CD4-positive, alpha-beta T cell (primary cell): Measurements from ENCODE around the gene FERMT2. TPM values are rescaled to one million over a fixed set of nuclear protein-coding genes. Genes with fewer than 3 reads are reported as not detected.

Experiments used
- ATAC-seq: fragments of 200-7000 bp; cut with Tn5 transposase; one replicate; pipeline ENCODE4 v1.10.0; 2022; ENCODE audit warnings: mild to moderate bottlenecking; ENCODE audit not compliant: poor library complexity
- CTCF ChIA-PET: fragments of 350-600 bp; sonication (Branson Sonifier 250); formaldehyde crosslinking; loops from one replicate; lab custom pipeline; 2021; ENCODE audit warnings: antibody characterized with exemption, inconsistent platforms; lab: Charles Lee
- POLR2A ChIA-PET: fragments of 350-600 bp; sonication (Branson Sonifier 250); formaldehyde crosslinking; loops from one replicate; lab custom pipeline; 2021; ENCODE audit warnings: antibody characterized with exemption, inconsistent platforms; lab: Charles Lee
- DNase-seq, 14 experiments: peaks; one replicate each; pipeline ENCODE4 v3.0.0-alpha.2; 2013 to 2020; ENCODE audit warnings: mixed read lengths in 2 of 14
- H3K27ac ChIP-seq, 2 donors: one replicate each; pipeline versions ENCODE4 v1.5.1 to v1.7.0; 2013; ENCODE audit warnings: low read length in 2 of 2, low read depth in 1 of 2, mild to moderate bottlenecking in 1 of 2
- H3K27me3 ChIP-seq, 2 experiments: 1 replicate in 1 of 2; 2 replicates in 1 of 2; pipeline versions ENCODE4 v1.6.1 to v1.7.0; 2013; ENCODE audit warnings: low read length in 2 of 2, control low read depth in 1 of 2, mild to moderate bottlenecking in 1 of 2, moderate library complexity in 1 of 2; ENCODE audit not compliant: insufficient read depth in 2 of 2, control insufficient read depth in 1 of 2
- H3K36me3 ChIP-seq: one replicate; pipeline ENCODE4 v1.6.1; 2013; ENCODE audit warnings: low read length, control low read depth; ENCODE audit not compliant: insufficient read depth
- H3K4me1 ChIP-seq: one replicate; pipeline ENCODE4 v1.6.1; 2013; ENCODE audit warnings: low read length, control low read depth; ENCODE audit not compliant: insufficient read depth
- H3K4me3 ChIP-seq: one replicate; pipeline ENCODE4 v1.5.1; 2013; ENCODE audit warnings: mild to moderate bottlenecking, low read length, moderate library complexity
- H3K9me3 ChIP-seq, 2 experiments: 1 replicate in 1 of 2; 2 replicates in 1 of 2; pipeline versions ENCODE4 v1.6.1 to v1.7.0; 2013; ENCODE audit warnings: low read length in 2 of 2, mild to moderate bottlenecking in 2 of 2, control low read depth in 1 of 2, moderate library complexity in 1 of 2; ENCODE audit not compliant: control insufficient read depth in 1 of 2, insufficient read depth in 1 of 2
- H3K27ac Mint-ChIP-seq: one replicate; pipeline ENCODE4 v1.8.0; 2020; ENCODE audit warnings: mixed read lengths
- H3K27me3 Mint-ChIP-seq: one replicate; pipeline ENCODE4 v1.8.0; 2021; ENCODE audit warnings: mixed read lengths
- H3K36me3 Mint-ChIP-seq: one replicate; pipeline ENCODE4 v1.8.0; 2021; ENCODE audit warnings: low read depth, mixed read lengths
- H3K4me1 Mint-ChIP-seq: one replicate; pipeline ENCODE4 v1.8.0; 2021; ENCODE audit warnings: low read depth, mixed read lengths
- H3K4me3 Mint-ChIP-seq: one replicate; pipeline ENCODE4 v1.8.0; 2020; ENCODE audit warnings: mild to moderate bottlenecking, mixed read lengths
- H3K9me3 Mint-ChIP-seq: one replicate; pipeline ENCODE4 v1.8.0; 2020; ENCODE audit warnings: mixed read lengths
- intact Hi-C, 2 experiments: fragments of 100-400 bp; cut with DNase I in 1 of 2; cut with micrococcal nuclease in 1 of 2; formaldehyde crosslinking; loops; one replicate each; pipeline versions ENCODE4 v1.15.1 to v1.9.0; 2023 to 2025; cut with DNase I, micrococcal nuclease
- total RNA-seq, 174 experiments: library from RNA in 2 of 174; stranded (reverse) in 2 of 174; gene quantifications; one replicate each; pipeline ENCODE4 v1.2.3 and lab custom pipeline; 2021 to 2026
- TF ChIP-seq, protein P1 (sequence below): fragments of 200-600 bp; IDR thresholded peaks from one replicate; pipeline ENCODE4 v1.8.0; 2022; ENCODE audit warnings: antibody characterized with exemption, mild to moderate bottlenecking

FERMT2 gene
- total RNA-seq, 2 experiments from 2014 or later = 0.44 to 0.61 TPM

- DNase-seq (no peak), ATAC-seq (no peak)
- Mint-ChIP-seq H3K4me1 (no peaks in the 10 kb centered on the region), H3K36me3 (no peaks in the 10 kb centered on the region), H3K4me3 (no peak overlapping the region), H3K27ac (no peak overlapping the region), H3K9me3 (no peaks in the 10 kb centered on the region), H3K27me3 (no peaks in the 10 kb centered on the region)
- ChIA-PET POLR2A (interaction anchor here (0.6 kb wide), 1 partner anchor 263 kb away, joined by 4 read pairs; no protein-coding TSS in a partner anchor), CTCF (interaction anchor here (0.6 kb wide), 1 partner anchor 60 kb away, joined by 3 read pairs; no protein-coding TSS in a partner anchor)
- no peak overlapping the region for H3K27ac ChIP-seq
- H3K9me3 ChIP-seq = no peaks in the 10 kb centered on the region
- H3K36me3 ChIP-seq = no peaks in the 10 kb centered on the region
- TF ChIP-seq, protein P1, sequence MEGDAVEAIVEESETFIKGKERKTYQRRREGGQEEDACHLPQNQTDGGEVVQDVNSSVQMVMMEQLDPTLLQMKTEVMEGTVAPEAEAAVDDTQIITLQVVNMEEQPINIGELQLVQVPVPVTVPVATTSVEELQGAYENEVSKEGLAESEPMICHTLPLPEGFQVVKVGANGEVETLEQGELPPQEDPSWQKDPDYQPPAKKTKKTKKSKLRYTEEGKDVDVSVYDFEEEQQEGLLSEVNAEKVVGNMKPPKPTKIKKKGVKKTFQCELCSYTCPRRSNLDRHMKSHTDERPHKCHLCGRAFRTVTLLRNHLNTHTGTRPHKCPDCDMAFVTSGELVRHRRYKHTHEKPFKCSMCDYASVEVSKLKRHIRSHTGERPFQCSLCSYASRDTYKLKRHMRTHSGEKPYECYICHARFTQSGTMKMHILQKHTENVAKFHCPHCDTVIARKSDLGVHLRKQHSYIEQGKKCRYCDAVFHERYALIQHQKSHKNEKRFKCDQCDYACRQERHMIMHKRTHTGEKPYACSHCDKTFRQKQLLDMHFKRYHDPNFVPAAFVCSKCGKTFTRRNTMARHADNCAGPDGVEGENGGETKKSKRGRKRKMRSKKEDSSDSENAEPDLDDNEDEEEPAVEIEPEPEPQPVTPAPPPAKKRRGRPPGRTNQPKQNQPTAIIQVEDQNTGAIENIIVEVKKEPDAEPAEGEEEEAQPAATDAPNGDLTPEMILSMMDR = no peak
- intact Hi-C loops = no loop called here
- H3K27me3 ChIP-seq = no peaks in the 10 kb centered on the region
- H3K4me1 ChIP-seq = no peaks in the 10 kb centered on the region
- H3K4me3 ChIP-seq = no peak overlapping the region
These were observed 49.4 kb downstream of the FERMT2 start for GRCh38 chr14:52901357-52901980.

- H3K36me3 ChIP-seq = no peaks in the 10 kb centered on the region
- TF ChIP-seq, protein P1 = no peak
- ATAC-seq = no peak
- H3K9me3 ChIP-seq = no peaks in the 10 kb centered on the region
- no peak for DNase-seq
- Mint-ChIP-seq H3K4me1 (no peaks in the 10 kb centered on the region), H3K9me3 (no peaks in the 10 kb centered on the region), H3K27me3 (no peaks in the 10 kb centered on the region), H3K36me3 (no peaks in the 10 kb centered on the region), H3K27ac (no peak overlapping the region), H3K4me3 (no peak overlapping the region)
- CTCF ChIA-PET = interaction anchor here (0.6 kb wide), 1 partner anchor 61 kb away, joined by 3 read pairs; no protein-coding TSS in a partner anchor
- H3K27ac ChIP-seq = no peak overlapping the region
- no peaks in the 10 kb centered on the region for H3K27me3 ChIP-seq
- H3K4me3 ChIP-seq = no peak overlapping the region
- POLR2A ChIA-PET = interaction anchor here (0.6 kb wide), 1 partner anchor 264 kb away, joined by 4 read pairs; no protein-coding TSS in a partner anchor
- intact Hi-C loops = no loop called here
- H3K4me1 ChIP-seq = no peaks in the 10 kb centered on the region
These were observed 50.1 kb downstream of the FERMT2 start for GRCh38 chr14:52900731-52901130.

DNA sequence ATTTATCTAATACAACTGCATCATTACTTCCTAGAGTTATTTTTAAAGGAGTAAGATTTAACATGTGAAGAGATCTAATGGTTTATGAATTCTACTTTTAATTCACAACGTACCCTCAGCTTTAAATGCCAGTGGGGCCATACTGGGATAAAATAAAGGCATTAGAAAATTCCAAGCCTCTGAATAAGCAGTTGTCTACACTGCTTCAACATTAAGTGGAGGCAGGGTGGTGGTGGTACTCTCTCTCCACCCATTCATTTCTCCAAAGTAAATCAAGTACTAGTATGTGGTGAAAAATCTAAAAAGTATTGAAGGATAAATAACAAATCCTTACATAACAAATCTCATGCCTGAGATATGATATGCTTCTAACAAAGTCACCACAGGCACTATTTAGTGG, 52.4 kb downstream of the FERMT2 start:
- CTCF ChIA-PET = interaction anchor here (0.7 to 1.1 kb wide), 2 partner anchors 40 to 92 kb away, joined by 3 read pairs; no protein-coding TSS in a partner anchor
- intact Hi-C loops = no loop called here
- H3K36me3 Mint-ChIP-seq = no peaks in the 10 kb centered on the region

More for the DNA sequence above, 52.4 kb downstream of the FERMT2 start:
- Histone ChIP-seq H3K27me3 (no peaks in the 10 kb centered on the region), H3K27ac (no peak overlapping the region), H3K9me3 (no peaks in the 10 kb centered on the region), H3K36me3 (no peaks in the 10 kb centered on the region), H3K4me1 (no peaks in the 10 kb centered on the region), H3K4me3 (no peak overlapping the region)
- no peak for DNase-seq
- TF ChIP-seq, protein P1 = no peak
- Mint-ChIP-seq H3K4me1 (peaks cover 7% of the 10 kb centered on the region), H3K4me3 (no peak overlapping the region), H3K27ac (no peak overlapping the region), H3K27me3 (no peaks in the 10 kb centered on the region), H3K9me3 (no peaks in the 10 kb centered on the region)
- POLR2A ChIA-PET = interaction anchor here (0.7 kb wide), 1 partner anchor 782 kb away, joined by 3 read pairs; no protein-coding TSS in a partner anchor
- ATAC-seq = no peak
